ENCODE measurements around the gene ADAMTS2.

The ADAMTS2 gene

GRCh38 chr5:179061025-179061424 is 284.2 kb downstream of the ADAMTS2 start:
- peak overlapping the region; percentile 82 for H3K4me3 ChIP-seq (ENCODE audit: low read depth, low read length)
- no peak for DNase-seq (ENCODE audit: low read depth)
- TF ChIP-seq CTCF (conservative IDR thresholded peaks at IDR 0.05; ENCODE audit: low read depth, low read length): no peak

Data from choroid plexus epithelial cell (primary cell).